IPS DF 6.9 (cell line): ENCODE measurements around the gene CYBC1.

ENCODE experiments used
- DNase-seq: peaks from one replicate; pipeline ENCODE4 v3.0.0-alpha.2; 2013; ENCODE audit warnings: low read depth, low spot score
- H3K27ac ChIP-seq: one replicate; pipeline ENCODE4 v1.5.1; 2013; ENCODE audit warnings: low read length, control low read depth
- H3K27me3 ChIP-seq: 2 replicates; pipeline ENCODE4 v1.6.1; 2013; ENCODE audit warnings: mild to moderate bottlenecking, low read length; ENCODE audit not compliant: control insufficient read depth, insufficient read depth
- H3K36me3 ChIP-seq: 2 replicates; pipeline ENCODE4 v1.6.1; 2013; ENCODE audit warnings: low read length; ENCODE audit not compliant: control insufficient read depth, insufficient read depth
- H3K4me1 ChIP-seq: 2 replicates; pipeline ENCODE4 v1.6.1; 2013; ENCODE audit warnings: low read length; ENCODE audit not compliant: control insufficient read depth, insufficient read depth
- H3K4me3 ChIP-seq: 2 replicates; pipeline ENCODE4 v1.5.1; 2013; ENCODE audit warnings: mild to moderate bottlenecking, low read length
- H3K9me3 ChIP-seq: 2 replicates; pipeline ENCODE4 v1.6.1; 2013; ENCODE audit warnings: low read length, inconsistent platforms; ENCODE audit not compliant: control insufficient read depth, insufficient read depth
- WGBS: extraction: QIAGEN DNeasy Blood & Tissue Kit; methylation state at CpG from one replicate; pipeline ENCODE4 v1.1.7; 2013; ENCODE audit warnings: mixed read lengths, missing lambda C conversion rate; ENCODE audit not compliant: insufficient read length, insufficient coverage; 5-methylcytosine and 5-hydroxymethylcytosine counted together

The CYBC1 gene

DNA sequence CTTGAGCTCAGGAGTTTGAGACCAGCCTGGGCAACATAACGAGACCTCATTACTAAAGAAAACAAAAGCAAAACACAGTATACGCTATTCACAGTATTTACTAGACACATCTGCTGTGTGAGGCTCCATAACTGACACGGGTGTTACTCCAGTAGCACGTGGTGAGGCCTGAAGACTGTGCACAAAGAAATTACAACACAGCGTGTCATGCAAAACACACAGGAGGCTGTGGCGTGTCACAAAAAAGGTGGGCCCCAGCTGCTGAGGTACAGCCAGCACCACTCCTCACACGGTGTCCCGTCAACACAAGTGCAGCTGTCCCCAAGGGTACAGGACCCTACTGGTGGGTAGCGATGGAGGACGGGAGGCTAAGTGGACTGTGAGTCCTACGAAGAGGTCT, 2.7 kb downstream of the CYBC1 start:
- no peak overlapping the region for H3K27ac ChIP-seq
- peaks cover 17% of the 10 kb centered on the region for H3K36me3 ChIP-seq
- no peaks in the 10 kb centered on the region for H3K9me3 ChIP-seq
- DNase-seq, result no peak
- no peaks in the 10 kb centered on the region for H3K27me3 ChIP-seq
- no peak overlapping the region for H3K4me3 ChIP-seq
- WGBS, result no CpG with 5 or more reads among the region's 11 CpGs
- H3K4me1 ChIP-seq, result no peaks in the 10 kb centered on the region

DNA sequence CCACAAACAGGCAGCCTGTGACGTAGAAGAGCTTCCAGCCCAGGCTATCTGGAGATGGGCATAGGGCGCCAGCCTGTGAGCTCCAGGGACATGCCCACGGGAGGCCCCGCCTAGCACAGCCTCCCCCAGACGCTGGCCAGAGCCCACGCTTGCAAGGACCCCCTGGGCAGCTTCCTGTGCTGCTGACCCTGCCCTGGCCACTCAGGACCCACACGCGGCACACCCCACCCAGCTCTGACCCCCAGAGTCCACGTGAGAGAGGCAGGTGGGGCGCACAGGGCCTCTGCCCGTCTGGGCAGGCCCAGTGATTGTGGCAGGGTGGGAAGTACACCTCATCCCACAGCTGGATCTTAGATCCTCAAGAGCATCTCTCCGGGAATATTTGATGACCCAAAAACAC, 3.9 kb downstream of the CYBC1 start:
- Histone ChIP-seq H3K4me1 (no peaks in the 10 kb centered on the region), H3K4me3 (no peak overlapping the region), H3K36me3 (peaks cover 20% of the 10 kb centered on the region), H3K9me3 (no peaks in the 10 kb centered on the region), H3K27me3 (no peaks in the 10 kb centered on the region), H3K27ac (no peak overlapping the region)
- WGBS, result no CpG with 5 or more reads among the region's 12 CpGs
- DNase-seq, result no peak

- Histone ChIP-seq H3K36me3 (peaks cover 20% of the 10 kb centered on the region), H3K27me3 (no peaks in the 10 kb centered on the region), H3K27ac (no peak overlapping the region), H3K4me3 (no peak overlapping the region), H3K9me3 (no peaks in the 10 kb centered on the region), H3K4me1 (no peaks in the 10 kb centered on the region)
- WGBS, result no CpG with 5 or more reads among the region's 15 CpGs
- no peak for DNase-seq
Measured at GRCh38 chr17:82446124-82446523, 4.4 kb downstream of the CYBC1 start.

DNA sequence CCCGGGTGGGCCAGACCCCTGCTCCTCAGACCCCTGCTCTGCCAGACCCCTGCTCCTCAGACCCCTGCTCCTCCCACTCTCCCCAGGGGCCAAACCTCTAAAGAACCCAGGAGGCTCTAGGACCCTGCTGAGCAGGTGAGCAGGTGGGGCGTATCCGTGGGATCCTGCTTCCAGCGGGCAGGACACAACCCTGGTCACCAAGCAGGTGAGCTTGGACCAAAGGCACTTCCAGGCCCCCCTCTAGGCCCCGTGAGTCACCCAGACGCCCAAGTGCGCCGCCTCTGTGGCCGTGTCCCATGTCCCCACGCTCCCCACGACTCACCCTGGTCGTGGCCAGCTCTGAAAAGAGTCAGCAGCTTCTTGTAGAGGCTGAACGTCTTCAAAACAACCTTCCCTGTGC, 5.0 kb downstream of the CYBC1 start:
- no CpG with 5 or more reads among the region's 13 CpGs for WGBS
- DNase-seq, result no peak
- Histone ChIP-seq H3K36me3 (peaks cover 20% of the 10 kb centered on the region), H3K27me3 (no peaks in the 10 kb centered on the region), H3K9me3 (no peaks in the 10 kb centered on the region), H3K4me3 (no peak overlapping the region), H3K4me1 (no peaks in the 10 kb centered on the region), H3K27ac (no peak overlapping the region)

- no peaks in the 10 kb centered on the region for H3K4me1 ChIP-seq
- H3K36me3 ChIP-seq, result peaks cover 20% of the 10 kb centered on the region
- no CpG with 5 or more reads among the region's 19 CpGs for WGBS
- H3K9me3 ChIP-seq, result no peaks in the 10 kb centered on the region
- H3K27me3 ChIP-seq, result no peaks in the 10 kb centered on the region
- H3K27ac ChIP-seq, result no peak overlapping the region
- DNase-seq, result no peak
- no peak overlapping the region for H3K4me3 ChIP-seq
Measured at GRCh38 chr17:82444941-82445521, 5.5 kb downstream of the CYBC1 start.

DNA sequence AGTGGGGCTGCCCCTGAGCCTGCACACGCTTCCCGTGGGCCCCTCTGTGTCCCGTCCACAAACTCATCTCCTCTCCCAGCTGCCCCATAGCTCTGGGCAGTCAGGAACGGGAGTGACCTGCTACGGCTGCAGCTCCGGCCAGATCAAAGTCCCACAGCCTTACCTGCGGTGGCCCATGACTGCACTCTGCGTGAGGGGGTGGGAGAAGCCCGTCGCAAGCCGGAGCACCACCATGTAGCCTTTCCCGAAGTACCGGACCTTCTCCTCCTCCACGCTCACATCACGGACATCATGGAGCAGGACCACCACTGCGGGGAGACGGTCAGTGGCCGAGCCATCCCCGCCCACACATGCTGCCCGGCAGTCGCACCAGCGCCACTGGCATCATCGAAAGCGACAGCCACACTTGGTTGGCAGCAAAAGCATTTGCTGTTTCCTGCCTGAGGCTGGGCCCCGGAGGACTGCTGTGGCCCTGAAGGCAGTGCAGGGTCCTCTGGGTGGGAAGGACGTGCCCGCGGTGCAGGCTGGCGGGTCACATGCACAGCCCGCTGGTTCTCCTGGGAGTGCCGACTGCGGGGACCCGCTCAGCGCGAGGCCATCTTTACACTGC, 6.2 kb downstream of the CYBC1 start:
- no peak overlapping the region for H3K27ac ChIP-seq
- H3K4me3 ChIP-seq, result no peak overlapping the region
- H3K4me1 ChIP-seq, result 0 out of 2 replicates have a peak, but pooled peaks cover 2% of the 10 kb centered on the region
- no peak for DNase-seq
- WGBS, result no CpG with 5 or more reads among the region's 35 CpGs
- peaks cover 20% of the 10 kb centered on the region for H3K36me3 ChIP-seq
- H3K9me3 ChIP-seq, result no peaks in the 10 kb centered on the region
- H3K27me3 ChIP-seq, result no peaks in the 10 kb centered on the region

DNA sequence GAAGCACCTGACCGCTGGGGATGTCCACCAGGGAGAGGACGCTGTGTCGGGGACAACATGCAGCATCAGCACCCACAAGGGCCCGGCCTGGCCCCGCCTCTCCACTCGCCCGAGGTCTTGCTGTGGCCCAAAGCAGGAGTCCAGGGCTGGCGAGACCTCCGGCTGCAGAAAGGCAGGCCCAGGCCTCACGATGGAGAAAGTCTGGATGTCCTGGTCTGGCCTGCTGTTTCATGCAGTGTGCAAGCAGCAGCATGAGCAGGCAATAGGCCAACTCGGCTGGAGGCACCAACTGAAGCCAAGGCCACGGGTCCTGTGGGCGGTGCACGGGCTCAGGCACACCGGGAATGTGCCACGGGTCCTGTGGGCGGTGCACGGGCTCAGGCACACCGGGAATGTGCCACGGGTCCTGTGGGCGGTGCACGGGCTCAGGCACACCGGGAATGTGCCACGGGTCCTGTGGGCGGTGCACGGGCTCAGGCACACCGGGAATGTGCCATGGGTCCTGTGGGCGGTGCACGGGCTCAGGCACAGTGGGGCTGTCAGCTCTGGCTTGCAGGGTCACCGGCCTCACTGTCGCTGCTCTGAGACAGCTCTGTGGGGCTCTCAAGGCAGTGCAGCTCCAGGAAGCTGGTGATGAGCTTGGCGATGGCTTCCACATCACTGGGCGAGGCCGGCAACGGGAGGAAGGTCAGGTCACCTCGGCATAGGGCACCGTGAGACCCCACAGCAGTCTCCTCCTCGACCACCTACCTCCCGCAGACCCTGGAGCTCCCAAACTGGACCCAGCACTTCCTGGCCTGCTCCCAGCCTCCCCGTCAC, 6.9 kb downstream of the CYBC1 start:
- Histone ChIP-seq H3K27ac (no peak overlapping the region), H3K4me3 (no peak overlapping the region), H3K27me3 (no peaks in the 10 kb centered on the region), H3K9me3 (no peaks in the 10 kb centered on the region), H3K4me1 (0 out of 2 replicates have a peak, but pooled peaks cover 2% of the 10 kb centered on the region), H3K36me3 (peaks cover 20% of the 10 kb centered on the region)
- no CpG with 5 or more reads among the region's 40 CpGs for WGBS
- no peak for DNase-seq

DNA sequence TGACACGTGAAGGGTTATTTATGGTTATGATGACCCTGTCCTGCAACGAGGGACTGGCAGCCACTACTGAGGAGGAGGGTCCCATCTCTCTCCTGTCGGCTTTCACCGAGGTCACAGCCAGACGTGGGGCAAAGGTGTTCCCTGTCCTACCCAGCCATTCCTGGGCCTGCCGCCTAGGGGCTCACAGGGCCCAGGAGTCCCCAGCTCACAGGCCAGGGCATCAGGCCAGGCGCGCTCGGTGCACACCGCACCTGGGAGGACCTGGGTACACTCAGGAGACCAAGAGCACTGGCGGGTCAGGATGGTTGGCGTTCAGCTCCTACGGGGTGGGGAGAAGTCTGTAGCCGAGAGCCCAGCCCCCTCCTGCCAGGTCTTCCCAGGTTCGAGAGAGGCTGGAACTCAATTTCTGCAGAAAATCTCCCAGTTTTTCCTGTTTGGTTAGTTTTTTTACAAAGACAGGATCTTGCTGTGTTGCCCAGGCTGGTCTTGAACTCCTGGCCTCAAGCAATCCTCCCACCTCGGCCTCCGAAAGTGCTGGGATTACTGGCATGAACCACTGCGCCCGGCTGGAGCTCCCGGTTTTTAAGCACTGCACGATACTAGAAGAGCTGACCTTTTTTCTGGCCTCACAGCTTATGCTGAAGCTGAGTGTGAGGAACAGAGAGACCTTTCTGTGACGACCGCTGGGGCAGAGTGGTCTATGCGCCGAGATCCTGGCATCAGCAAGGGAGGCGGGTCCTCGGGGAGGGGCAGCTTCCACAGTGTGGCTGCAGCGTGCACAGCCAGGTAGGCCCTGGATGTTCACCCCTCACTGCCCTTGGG, 7.7 kb downstream of the CYBC1 start:
- Histone ChIP-seq H3K27me3 (no peaks in the 10 kb centered on the region), H3K4me3 (no peak overlapping the region), H3K27ac (no peak overlapping the region), H3K4me1 (0 out of 2 replicates have a peak, but pooled peaks cover 2% of the 10 kb centered on the region), H3K9me3 (no peaks in the 10 kb centered on the region), H3K36me3 (peaks cover 20% of the 10 kb centered on the region)
- DNase-seq, result no peak
- WGBS, result no CpG with 5 or more reads among the region's 28 CpGs

- Histone ChIP-seq H3K27me3 (no peaks in the 10 kb centered on the region), H3K9me3 (no peaks in the 10 kb centered on the region), H3K27ac (no peak overlapping the region), H3K4me1 (0 out of 2 replicates have a peak, but pooled peaks cover 2% of the 10 kb centered on the region), H3K36me3 (peaks cover 20% of the 10 kb centered on the region), H3K4me3 (no peak overlapping the region)
- no peak for DNase-seq
- no CpG with 5 or more reads among the region's 27 CpGs for WGBS
Measured at GRCh38 chr17:82441691-82442487, 8.7 kb downstream of the CYBC1 start.
